ENCODE measurements around the gene RPL22.
"Not testable (repeated sequence)": the region's sequence is repeated elsewhere in the genome, so short reads cannot be mapped to it uniquely, and the experiment has no call there.

The RPL22 gene

DNA sequence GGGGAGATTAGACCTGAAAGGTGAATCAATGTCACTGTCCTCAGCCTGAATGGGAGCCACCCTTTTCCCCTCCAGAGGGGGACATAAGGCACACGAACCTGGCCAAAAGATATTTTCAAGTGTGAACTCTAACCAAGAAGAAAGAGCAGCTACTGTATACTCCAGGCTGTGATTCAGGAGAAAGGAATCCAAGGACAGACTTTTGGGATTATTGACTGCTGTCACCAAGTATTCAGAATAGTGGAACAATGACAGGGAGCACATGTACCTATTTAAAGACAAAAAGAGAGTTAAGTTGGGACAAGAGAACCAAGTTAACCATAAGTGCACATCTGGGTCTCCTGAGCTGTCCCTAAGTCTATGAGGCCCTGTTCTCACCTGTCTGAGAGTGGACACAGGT, 34.0 kb upstream of the RPL22 start:
- DNase-seq = no peak

DNA sequence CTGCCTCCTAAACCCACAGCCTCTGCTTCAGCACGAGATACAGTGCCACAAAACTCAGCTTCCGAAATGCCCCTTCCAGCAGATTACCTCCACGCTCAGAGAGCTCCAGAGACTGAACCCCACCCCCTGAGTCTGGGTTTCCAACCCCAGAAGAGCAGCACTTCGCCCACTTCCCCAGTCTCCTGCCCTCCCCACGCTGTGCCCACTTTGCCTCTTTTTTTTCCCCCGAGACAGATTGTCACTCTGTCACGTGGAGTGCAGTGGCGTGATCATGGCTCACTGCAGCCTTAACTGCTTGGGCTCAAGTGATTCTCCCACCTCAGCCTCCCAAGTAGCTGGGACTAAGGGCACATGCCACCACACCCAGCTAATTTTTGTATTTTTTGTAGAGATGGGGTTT, 26.3 kb upstream of the RPL22 start:
- DNase-seq = no peak

DNA sequence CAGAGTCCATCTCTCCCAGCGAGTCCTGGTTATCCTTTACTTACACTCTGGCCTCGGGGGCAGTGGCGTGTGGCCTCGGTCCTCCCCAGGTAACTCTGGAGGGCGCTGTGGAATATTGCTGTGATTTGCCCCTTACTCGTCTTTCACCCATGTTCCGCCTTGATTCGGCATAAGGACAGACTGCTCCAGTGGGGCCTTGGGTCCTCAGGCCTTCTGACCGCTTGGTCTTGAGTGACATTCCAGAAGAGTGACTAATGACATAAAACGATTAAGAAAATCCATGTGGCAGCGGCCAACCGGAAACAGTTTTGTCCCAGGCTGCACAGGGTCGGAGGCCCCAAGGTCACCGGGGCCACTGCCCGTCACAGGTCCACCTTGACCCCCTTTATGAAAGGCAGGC, 25.3 kb upstream of the RPL22 start:
- no peak for DNase-seq

DNA sequence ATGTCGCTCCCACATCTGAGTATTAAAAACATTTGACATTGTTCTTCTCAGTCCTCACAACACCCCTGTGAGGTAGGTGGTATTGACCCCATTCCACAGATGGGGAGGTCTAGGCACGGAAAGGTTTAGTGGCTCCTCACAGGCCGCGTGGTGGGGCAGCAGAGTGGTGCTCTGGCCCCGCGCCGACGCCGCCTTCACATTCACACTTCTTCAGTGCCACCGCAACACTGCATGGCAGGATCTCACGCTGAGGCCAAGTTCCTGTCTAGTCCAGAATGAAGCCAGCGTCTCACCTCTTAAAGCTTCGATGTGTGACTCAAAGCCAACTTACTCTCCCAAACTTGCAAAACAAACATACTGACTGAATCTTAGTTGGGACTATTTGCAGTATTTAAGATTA, 24.2 kb upstream of the RPL22 start:
- no peak for DNase-seq

DNA sequence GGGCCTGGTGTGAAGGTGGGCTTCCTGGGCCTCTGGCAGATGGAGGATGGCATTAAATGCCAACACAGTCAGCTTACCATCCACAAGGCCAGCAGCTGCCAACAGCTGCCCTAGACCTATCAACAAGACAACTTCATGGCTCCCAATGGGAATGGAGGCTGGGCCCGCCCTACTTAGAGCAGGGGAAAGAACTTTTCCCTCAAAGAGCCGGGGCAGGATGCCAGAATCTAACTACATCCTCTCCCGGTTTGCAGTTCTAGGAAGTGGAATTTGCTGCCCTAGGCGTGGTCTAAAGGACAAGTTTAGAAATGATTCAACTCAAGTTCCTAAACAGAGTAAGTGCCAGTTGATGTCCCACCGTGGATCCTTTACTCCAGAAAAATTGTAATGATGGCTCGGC, 23.2 kb upstream of the RPL22 start:
- DNase-seq = no peak

DNA sequence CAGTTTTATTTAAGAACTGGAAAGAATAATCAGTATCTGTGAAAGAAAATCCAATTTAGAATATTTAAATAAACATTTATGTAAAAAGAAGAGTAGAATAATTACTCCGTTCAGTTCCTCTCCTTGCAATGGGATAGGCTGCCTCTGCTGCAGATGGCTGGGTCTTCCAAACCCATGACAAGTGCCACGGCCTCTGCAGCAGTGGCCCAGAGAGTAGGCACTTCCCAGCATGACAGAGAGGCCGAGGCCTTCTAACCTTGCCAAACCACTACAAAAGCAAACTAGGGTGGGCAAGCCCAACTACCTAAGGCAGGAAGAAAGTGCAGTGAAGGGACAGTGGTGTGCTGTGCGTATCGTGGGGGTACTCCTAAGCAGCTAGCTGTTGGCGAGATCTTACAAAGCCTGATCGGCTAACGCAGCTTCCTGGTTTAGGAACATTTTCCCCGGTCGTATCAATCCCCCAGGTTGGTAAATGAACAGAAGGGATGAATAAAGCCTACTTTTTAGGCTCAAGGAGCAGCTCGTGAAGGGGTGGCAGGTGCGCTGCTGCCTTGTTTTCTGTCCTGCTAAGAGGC, 21.9 kb upstream of the RPL22 start:
- no peak for DNase-seq

DNA sequence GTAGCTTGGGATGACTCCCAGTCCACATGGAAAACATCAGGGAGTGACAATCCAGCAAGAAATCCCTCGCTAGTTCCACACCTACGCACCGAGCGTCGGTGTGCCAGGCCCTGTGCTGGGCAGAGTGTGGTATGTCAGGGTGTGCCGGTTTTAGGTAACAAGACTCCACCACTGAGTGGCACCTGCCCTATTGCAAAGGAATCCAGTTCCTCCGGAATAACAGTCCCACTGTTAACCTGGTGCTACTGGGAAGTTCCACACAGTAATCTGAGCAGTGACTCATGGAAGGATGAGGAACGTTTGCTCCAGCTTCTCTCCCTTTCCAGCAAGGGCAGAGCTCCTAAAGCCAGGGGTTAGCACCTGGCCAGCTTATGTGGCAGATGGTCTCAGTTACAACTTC, 20.8 kb upstream of the RPL22 start:
- no peak for DNase-seq

DNA sequence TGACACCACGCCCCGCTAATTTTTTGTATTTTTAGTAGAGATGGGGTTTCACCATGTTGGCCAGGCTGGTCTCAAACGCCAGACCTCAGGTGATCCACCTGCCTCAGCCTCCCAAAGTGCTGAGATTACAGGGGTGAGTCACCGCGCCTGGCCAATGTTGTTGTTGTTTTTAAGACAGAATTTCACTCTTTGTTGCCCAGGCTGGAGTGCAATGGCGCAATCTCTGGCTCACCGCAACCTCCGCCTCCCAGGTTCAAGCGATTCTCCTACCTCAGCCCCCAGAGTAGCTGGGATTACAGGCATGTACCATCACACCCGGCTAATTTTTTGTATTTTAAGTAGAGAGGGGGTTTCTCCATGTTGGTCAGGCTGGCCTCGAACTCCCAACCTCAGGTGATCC, 20.2 kb upstream of the RPL22 start:
- not testable (repeated sequence) for DNase-seq

DNA sequence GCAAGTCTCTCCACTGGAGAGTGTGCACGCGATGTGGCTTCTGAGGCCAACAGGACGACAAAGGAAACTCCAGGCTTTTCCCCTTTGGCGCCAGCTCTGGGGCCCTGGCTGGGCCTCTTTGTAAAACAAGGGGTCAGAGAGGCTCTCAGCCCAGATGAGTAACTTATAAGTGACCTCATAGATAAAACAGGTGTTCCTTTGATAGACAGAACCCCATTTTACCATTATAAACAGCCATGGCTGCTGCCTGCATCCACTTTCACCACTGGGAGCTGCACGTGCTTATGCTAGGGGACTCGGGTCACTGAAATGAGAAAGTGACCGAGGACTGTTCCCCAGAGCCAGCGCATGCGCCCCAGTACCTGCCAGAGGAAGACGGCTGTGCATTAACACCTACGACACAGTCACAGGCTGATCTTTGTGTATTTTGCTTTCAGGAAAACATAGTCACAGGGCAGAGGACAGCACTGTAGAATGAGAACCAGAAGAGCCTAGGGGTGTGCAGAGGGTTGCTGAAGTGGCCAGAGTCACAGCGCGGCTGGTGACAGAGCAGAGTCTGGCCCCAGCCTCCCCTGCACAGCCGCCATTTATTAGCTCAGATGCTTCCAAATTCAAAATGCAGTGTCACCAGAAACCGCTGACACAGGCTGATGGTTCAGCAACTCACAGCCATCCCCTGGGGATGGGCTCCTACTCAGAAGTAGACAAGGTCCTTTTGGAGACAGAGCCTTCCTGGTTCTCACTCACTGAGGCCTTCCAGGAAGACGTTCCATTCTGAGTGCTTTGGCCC, 19.2 kb upstream of the RPL22 start:
- no peak for DNase-seq

DNA sequence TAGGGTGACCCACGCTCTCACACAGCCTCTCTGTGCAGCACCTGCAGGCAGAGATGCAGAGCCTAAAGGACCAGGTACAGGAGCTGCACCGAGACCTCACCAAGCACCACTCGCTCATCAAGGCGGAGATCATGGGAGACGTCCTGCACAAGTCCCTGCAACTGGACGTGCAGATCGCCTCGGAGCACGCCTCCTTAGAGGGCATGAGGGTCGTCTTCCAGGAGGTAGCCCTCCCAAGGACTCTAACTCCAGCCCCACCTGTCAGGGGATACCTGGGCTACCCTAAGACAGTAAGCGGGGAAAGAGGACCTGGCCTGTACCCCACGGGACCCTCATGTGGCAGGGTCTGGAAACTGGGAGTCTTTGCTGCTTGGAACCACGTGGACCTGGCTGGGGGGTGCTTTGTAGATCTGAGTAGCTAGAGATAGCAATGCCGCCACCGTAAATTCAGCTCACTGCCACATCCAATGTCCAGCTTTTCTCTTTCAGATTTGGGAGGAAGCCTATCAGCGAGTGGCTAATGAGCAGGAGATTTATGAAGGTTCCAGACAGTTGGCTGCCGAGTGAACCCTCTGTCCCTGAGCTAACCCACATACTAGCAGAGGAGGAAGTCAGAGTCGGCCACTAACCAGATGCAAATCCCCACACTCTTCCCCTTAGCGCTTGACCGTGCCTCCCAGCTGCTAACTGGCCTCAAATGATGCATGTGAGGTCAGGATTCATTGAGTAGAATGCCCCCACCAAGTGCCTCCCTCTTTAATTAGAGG, 13.0 kb upstream of the RPL22 start:
- DNase-seq = no peak

DNA sequence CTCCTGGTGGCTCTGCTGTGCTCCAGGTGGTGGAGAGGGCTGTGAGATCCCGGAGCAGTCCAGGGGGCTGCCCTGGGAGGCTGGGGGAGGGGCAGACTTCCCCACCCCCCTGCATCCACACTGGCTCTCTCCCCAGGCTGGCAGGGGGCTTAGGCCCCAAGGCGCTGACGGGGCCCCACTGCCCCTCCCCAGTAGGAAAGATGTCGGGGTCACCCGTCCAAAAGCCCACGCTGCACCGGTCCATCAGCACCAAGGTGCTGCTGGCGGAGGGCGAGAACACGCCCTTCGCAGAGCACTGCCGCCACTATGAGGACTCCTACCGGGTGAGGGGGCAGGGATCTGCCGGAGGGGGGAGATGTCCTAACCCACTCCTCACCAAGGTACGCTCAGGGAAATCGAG, 12.3 kb upstream of the RPL22 start:
- no peak for DNase-seq

DNA sequence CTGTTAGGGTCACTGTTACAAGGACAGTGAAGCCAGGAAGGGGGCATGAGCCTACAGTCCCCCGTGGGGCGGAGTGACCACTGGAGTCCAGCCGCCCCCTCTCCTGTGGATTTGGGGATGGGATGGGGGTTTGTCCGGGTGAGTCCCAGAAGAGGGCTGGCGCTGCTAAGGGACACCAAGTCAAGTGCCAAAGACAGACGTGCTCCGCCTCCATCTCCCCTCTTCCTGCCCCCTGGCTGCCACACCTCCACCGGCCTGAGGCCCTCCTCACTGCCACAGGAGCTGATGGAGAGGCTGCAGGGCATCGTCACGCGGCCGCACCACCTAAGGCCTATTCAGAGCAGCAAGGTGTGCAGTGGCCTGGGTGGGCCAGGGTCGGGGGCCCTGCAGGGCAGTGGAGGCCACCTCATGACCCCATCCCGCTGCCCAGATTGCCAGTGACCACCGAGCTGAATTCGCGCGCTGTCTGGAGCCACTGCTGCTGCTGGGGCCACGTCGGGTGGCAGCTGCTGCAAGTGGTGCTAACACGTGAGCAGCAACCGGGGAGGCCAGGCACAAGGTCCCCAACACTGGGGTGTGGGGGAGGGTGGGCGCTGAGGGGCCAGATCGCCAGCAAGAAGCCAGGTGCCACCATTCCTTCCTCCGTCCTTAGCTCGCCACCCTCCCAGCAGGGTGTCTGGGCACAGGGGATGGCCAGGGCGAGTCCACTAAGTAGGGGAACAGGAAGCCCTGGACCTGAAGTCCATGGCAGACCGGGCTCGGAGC, 11.4 kb upstream of the RPL22 start:
- no peak for DNase-seq

DNA sequence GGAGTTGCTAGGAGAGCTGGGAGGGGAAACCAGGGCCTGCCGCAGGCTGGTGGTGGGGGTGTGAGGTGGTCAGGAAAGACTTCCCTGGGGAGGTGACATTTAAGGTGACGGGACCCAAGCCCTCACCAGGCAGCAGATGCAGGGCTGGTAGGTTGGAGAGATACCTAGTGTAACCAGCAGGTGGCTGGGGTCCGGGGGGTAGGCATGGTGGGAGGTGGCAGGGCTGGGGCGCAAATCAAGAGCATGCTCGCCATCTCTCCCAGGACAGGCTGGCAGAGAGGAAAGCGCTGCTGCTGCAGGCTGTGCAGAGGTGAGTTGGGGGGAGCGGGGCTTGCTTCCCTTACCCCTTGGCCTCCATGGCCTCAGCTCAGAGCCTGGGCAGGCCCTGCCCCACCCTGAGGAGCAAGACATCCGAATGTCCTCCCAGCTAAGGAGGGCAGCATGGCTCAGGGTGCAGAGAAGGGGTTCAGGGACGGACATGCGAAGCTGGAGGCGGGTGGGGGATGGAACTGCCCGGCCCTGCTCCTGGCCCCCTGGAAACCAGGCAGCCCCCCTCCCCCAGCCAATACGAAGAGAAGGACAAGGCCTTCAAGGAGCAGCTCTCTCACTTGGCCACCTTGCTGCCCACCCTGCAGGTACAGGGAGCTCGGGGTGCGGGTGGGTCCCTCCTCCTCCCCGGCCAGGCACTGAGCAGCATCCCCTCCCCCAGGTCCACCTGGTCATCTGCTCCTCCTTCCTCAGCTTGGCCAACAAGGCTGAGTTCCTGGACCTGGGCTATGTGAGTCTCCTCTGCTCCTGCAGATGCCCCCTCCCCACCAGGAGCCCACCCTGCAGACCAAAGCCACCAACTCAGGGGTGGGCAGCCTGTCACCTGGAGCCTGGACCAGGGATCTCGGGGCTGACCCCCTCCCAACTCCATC, 10.5 kb upstream of the RPL22 start:
- DNase-seq = peak; percentile 25

DNA sequence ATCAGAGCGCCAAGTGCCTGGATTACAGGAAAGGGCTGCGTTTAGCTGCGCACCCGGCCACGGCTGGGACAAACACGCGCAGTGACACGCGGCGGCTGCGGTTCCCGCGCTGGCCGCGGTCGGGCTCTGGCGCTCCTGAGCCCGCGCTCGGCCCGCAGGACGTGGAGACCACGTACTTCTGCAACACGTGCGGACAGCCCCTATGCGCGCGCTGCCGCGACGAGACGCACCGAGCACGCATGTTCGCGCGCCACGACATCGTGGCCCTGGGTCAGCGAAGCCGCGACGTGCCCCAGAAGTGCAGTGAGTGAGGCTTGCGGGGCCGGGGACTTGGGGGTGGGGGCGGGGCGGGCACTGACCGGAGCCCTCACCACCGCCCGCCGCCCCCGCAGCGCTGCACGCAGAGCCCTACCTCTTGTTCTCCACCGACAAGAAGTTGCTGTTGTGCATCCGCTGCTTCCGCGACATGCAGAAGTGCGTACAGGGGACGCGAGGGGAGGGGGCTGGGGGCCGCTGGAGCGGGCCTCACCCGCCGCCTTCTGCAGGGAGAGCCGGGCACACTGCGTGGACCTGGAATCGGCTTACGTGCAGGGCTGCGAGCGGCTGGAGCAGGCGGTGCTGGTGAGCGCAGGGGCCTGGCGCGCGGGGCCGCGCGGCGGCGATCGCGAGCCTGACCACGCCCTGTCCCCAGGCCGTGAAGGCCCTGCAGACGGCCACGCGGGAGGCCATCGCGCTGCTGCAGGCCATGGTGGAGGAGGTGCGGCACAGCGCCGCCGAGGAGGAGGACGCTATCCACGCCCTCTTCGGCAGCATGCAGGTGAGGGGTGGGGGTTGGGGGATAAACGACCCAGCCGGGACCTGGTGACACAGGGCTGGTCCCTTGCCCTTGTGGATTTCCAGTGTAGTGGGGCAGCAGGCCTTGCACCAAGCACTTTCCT, 9.6 kb upstream of the RPL22 start:
- DNase-seq = peak; percentile 25

DNA sequence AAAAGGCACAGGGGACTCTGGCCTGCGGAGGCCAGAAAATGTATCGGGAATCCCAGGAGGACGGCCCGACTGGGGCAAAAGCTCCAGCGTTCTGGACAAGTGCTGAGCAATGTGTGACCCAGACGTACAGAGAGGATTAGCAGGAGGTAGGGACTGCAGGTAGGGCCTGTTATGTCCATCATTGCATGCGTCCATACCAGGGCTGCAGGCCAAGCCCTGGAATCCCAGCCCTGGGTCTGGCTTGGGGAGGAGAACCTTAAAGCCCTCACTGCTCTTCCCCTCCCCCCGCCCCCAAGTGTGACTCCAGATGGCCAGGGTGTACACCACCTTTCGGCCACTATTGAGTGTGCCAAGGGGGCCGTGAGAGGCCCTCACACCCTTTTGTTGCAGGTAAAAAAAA, 8.5 kb upstream of the RPL22 start:
- no peak for DNase-seq

DNA sequence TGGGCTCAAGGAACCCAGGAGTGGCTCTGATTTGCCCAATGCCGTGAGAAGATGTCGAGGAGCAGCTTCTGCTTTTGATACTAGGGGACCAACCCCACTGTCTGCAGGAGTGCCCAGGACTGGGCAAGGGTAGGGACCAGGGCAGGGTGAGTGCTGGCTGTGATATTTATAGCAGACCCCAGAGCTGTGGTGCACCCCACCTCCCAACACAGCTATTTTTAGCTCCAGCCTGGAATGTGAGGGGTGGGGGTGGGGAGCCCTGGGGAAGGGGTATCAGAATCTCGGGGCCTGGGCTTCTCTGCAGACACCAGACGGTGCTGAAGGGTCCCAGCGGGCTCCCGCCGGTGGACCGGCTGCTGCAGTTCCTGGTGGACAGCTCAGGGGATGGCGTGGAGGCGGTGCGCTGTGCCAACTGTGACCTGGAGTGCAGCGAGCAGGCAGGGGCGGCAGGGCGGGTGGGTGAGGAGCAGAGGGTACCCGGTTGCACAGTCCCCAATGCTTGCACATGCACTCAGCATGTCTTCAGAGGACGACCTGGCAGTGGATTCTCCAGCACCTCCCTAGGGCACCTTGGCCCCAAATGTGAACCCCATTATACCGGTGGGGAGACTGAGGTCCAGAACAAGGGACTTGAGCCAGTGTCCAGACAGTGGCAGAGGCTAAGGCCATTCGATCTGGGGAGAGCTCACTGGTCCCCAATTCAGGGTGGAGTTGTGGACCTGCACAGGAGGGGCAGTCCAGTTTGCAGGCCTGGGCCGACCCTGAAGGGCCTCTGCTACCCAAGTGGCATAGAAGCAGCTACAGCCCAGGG, 7.9 kb upstream of the RPL22 start:
- DNase-seq = no peak

DNA sequence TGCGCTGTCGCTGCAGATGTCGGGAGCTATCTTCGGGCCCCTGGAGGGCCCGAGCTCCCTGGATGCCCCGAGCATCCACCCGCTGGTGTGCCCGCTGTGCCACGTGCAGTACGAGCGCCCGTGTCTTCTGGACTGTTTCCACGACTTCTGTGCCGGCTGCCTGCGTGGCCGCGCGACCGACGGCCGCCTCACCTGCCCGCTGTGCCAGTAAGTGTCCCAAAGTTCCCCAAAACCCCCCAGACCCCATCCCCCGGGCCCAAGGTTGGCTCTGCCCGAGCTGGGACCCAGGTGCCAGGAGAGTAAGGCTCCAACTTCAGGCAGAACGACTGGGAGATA, 7.1 kb upstream of the RPL22 start:
- DNase-seq = no peak

DNA sequence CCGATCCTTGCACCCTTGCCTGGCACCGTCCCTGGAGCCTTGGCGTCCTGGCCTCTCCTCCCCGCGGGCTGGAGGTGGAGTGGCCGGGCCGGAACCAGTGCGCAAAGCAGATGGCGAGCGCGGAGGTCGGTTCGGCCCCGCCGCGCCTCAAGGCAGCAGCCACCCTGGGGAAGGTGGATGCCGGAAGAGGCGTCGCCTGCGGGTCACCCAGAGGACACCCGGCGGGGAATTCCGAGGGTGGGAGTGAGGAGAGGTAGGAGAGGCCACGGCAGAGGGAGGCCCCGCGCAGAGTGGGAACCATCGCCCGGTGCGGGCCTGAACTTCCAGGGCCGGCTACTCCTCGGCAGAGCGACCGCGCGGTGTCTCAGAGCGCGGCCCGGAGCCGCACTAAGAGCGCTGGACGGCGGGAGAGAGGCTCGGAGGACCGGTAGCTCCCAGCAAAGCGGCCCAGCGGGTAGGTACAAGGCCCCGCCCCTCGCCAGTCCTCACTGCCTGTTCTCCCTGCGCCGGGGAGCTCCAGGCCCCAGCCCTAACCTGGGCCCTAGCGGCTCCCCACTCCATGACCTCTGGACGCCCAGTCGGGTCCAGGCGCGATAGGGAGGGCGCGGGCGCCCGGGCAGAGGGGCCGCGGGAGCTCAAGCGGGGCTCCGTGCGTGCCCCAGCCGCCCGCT, 6.6 kb upstream of the RPL22 start, which contains the start of gene RNF207:
RNF207 (plus strand) TSS at position 271 of the 671 bp plus-strand sequence. CDS start 417 bp downstream, outside the sequence.
- DNase-seq = no peak

DNA sequence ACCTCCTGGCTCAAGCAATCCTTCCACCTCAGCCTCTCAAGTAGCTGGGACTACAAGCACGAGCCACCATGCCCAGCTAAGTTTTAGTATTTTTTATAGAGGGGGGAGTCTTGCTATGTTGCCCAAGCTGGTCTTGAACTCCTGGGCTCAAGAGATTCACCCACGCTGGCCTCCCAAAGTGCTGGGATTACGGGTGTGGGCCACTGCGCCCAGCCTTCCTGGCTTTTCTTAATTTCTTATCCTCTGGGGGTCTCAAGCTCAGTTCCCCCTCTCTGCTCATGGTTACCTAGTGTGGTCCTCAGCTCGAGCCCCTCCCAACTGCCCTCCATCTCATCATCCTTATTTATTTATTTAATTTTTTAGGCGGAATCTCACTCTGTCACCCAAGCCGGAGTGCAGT, 2.9 kb upstream of the RPL22 start:
- no peak for DNase-seq
